ENCODE results near the gene WBP11. TPM values are rescaled to one million over a fixed set of nuclear protein-coding genes. Genes with fewer than 3 reads are reported as not detected.

The WBP11 gene
- total and polyA plus RNA-seq, 2 of the 13 experiments (the other 11 are each of a cell fraction or from before 2014, with no cell fraction given) = 7.6 to 31.0 TPM

GRCh38 chr12:14843425-14843887 is 40.2 kb upstream of the WBP11 start, which contains the start of gene ART4 (continued):
- TF ChIP-seq POLR2G (IDR thresholded peaks at IDR 0.05; ENCODE audit: low read depth, low read length) (peak; percentile 72), AKAP8 (CRISPR knock-in tag; IDR thresholded peaks at IDR 0.05) (no peak), RFX5 (IDR thresholded peaks at IDR 0.05; ENCODE audit: low read depth, low read length) (no peak), ZNF563 (CRISPR knock-in tag; IDR thresholded peaks at IDR 0.05) (no peak), POLR2AphosphoS5 (IDR thresholded peaks at IDR 0.05; ENCODE audit: low read depth, low read length) (peak; percentile 72), ZNF572 (CRISPR knock-in tag; IDR thresholded peaks at IDR 0.05) (no peak), CHD4 (IDR thresholded peaks at IDR 0.05; ENCODE audit: borderline replicate concordance, low read length) (no peak), MTF2 (CRISPR knock-in tag; IDR thresholded peaks at IDR 0.05; ENCODE audit: borderline replicate concordance) (no peak), KAT2B (IDR thresholded peaks at IDR 0.05; ENCODE audit: borderline replicate concordance, low read depth, low read length) (no peak), ZNF354B (CRISPR knock-in tag; IDR thresholded peaks at IDR 0.05) (no peak), GTF3A (CRISPR knock-in tag; conservative IDR thresholded peaks at IDR 0.05) (no peak), HBP1 (CRISPR knock-in tag; IDR thresholded peaks at IDR 0.05; ENCODE audit: low read depth) (no peak), ZNF746 (CRISPR knock-in tag; IDR thresholded peaks at IDR 0.05) (no peak), ZNF562 (CRISPR knock-in tag; IDR thresholded peaks at IDR 0.05; ENCODE audit: borderline replicate concordance) (no peak), ZNF772 (CRISPR knock-in tag; IDR thresholded peaks at IDR 0.05) (0 out of 2 replicates have a peak, but pooled peaks have one; percentile 32), KDM5B (CRISPR knock-in tag; IDR thresholded peaks at IDR 0.05; ENCODE audit: borderline replicate concordance) (no peak), NFKB2 (CRISPR knock-in tag; IDR thresholded peaks at IDR 0.05; ENCODE audit: borderline replicate concordance) (no peak), ZNF333 (CRISPR knock-in tag; IDR thresholded peaks at IDR 0.05; ENCODE audit: borderline replicate concordance) (no peak), THYN1 (CRISPR knock-in tag; IDR thresholded peaks at IDR 0.05; ENCODE audit: borderline replicate concordance, low read depth) (no peak), GTF2F1 (IDR thresholded peaks at IDR 0.05; ENCODE audit: low read length) (no peak), ZNF720 (CRISPR knock-in tag; IDR thresholded peaks at IDR 0.05) (no peak)
- TF ChIP-seq, protein P1, sequence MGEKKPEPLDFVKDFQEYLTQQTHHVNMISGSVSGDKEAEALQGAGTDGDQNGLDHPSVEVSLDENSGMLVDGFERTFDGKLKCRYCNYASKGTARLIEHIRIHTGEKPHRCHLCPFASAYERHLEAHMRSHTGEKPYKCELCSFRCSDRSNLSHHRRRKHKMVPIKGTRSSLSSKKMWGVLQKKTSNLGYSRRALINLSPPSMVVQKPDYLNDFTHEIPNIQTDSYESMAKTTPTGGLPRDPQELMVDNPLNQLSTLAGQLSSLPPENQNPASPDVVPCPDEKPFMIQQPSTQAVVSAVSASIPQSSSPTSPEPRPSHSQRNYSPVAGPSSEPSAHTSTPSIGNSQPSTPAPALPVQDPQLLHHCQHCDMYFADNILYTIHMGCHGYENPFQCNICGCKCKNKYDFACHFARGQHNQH (CRISPR knock-in tag; IDR thresholded peaks at IDR 0.05) = no peak
- TF ChIP-seq, protein P2, sequence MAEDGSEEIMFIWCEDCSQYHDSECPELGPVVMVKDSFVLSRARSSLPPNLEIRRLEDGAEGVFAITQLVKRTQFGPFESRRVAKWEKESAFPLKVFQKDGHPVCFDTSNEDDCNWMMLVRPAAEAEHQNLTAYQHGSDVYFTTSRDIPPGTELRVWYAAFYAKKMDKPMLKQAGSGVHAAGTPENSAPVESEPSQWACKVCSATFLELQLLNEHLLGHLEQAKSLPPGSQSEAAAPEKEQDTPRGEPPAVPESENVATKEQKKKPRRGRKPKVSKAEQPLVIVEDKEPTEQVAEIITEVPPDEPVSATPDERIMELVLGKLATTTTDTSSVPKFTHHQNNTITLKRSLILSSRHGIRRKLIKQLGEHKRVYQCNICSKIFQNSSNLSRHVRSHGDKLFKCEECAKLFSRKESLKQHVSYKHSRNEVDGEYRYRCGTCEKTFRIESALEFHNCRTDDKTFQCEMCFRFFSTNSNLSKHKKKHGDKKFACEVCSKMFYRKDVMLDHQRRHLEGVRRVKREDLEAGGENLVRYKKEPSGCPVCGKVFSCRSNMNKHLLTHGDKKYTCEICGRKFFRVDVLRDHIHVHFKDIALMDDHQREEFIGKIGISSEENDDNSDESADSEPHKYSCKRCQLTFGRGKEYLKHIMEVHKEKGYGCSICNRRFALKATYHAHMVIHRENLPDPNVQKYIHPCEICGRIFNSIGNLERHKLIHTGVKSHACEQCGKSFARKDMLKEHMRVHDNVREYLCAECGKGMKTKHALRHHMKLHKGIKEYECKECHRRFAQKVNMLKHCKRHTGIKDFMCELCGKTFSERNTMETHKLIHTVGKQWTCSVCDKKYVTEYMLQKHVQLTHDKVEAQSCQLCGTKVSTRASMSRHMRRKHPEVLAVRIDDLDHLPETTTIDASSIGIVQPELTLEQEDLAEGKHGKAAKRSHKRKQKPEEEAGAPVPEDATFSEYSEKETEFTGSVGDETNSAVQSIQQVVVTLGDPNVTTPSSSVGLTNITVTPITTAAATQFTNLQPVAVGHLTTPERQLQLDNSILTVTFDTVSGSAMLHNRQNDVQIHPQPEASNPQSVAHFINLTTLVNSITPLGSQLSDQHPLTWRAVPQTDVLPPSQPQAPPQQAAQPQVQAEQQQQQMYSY (CRISPR knock-in tag; IDR thresholded peaks at IDR 0.05) = no peak
- TF ChIP-seq, protein P3, sequence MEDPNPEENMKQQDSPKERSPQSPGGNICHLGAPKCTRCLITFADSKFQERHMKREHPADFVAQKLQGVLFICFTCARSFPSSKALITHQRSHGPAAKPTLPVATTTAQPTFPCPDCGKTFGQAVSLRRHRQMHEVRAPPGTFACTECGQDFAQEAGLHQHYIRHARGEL (CRISPR knock-in tag; IDR thresholded peaks at IDR 0.05) = no peak
